Stimulated activated CD8-positive, alpha-beta memory T cell treated with anti-CD3 and anti-CD28 coated beads, Interleukin-4, amount 100 ng/mL, for 48 hours (primary cell): Measurements from ENCODE around the gene SPTLC2.
"Not testable (repeated sequence)": the region's sequence is repeated elsewhere in the genome, so short reads cannot be mapped to it uniquely, and the experiment has no call there.

Experiments used
- DNase-seq: peaks from one replicate; pipeline ENCODE4 v3.0.0-alpha.2; 2020

The SPTLC2 gene

DNA sequence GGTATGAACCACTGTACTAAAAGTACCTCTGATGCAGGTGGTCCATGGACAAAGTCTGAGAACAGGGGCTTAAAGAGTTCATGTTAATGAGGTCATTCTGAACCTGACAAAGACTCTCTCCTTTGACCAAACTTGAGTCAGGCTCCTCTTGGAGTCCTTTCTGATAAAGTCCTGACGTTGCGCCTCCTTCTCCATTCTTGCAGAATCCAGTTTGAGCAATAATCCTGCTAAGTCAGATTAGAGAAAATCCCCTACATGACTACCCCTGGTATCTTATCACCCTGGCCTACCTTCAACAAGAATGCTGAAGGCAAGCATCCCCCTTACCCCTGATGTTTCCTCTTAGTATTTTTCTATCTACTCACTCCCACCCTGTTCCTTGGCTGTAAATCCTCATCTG, 71.9 kb downstream of the SPTLC2 start:
- no peak for DNase-seq

- DNase-seq, result no peak
Observed at GRCh38 chr14:77543637-77544334, 72.7 kb downstream of the SPTLC2 start.

GRCh38 chr14:77543240-77543551, 73.2 kb downstream of the SPTLC2 start:
- DNase-seq, result no peak

- no peak for DNase-seq
Observed at GRCh38 chr14:77542421-77543239, 73.8 kb downstream of the SPTLC2 start.

GRCh38 chr14:77541905-77542304, 74.5 kb downstream of the SPTLC2 start:
- no peak for DNase-seq

GRCh38 chr14:77536951-77537350, 79.5 kb downstream of the SPTLC2 start:
- not testable (repeated sequence) for DNase-seq

GRCh38 chr14:77531071-77531470, 85.4 kb downstream of the SPTLC2 start:
- no peak for DNase-seq

GRCh38 chr14:77529963-77530362, 86.5 kb downstream of the SPTLC2 start:
- DNase-seq, result no peak

- no peak for DNase-seq
Observed at GRCh38 chr14:77529213-77529612, 87.2 kb downstream of the SPTLC2 start.

- not testable (repeated sequence) for DNase-seq
Observed at GRCh38 chr14:77528701-77529100, 87.7 kb downstream of the SPTLC2 start.

DNA sequence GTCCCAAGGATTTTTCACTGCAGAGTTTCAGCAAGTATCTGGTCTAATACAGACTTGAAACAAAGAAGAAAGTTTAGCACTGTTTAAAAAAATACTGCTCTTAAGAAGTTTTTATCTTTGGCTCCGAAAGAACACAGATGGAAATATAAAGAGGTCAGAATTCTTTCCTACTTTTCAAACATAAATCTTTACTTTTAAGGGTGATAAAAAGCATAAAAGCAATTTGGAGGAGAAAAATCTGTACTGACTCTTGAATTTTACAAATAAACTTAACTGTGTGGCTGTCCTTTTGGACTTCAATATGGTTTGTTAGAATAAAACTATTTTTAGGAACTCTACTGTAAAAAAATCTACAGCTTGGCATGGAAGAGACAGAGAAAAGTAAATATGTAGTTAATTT, 90.2 kb downstream of the SPTLC2 start:
- DNase-seq, result no peak

- no peak for DNase-seq
Observed at GRCh38 chr14:77524536-77524935, 91.9 kb downstream of the SPTLC2 start.

DNA sequence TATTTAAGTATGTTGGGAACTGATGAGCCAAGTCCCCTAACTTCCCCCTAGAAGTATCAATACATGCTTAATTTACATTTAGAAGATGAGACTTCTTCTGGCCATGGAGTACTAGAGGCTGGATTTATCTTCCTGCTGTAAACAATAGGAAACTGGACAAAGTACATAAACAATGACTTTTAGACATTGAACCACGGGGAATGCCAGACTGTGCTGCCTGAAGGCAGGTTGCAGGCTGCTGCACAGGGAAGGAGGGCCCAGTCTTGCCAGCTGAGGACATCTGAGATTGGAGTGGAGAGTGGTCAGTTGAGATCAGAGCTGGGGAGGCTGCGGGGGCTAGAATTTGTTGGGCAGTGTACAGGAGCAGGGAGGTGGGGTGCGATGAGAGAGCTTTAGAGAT, 93.3 kb downstream of the SPTLC2 start:
- no peak for DNase-seq

DNA sequence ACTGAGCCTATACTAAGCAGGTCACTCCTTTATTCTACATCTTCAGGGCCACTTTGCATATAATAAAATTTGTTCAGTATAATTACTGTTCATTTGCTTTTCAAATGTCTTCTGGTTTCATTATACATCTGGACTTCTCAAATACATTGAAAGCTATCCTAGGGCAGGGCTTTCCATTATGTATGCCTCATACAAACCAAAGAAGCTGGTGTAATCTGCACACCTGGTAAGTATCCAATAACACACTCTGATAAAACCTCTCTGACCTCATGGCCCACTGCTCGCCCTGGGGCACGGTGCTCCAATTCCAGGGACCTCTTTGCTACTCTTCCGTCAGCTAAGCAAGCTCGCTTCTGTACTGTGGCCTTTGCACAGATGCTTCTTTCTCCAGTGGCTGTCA, 95.9 kb downstream of the SPTLC2 start:
- no peak for DNase-seq

- DNase-seq, result no peak
Observed at GRCh38 chr14:77516126-77516525, 100.3 kb downstream of the SPTLC2 start.

GRCh38 chr14:77511486-77512162, 104.8 kb downstream of the SPTLC2 start:
- DNase-seq, result no peak

DNA sequence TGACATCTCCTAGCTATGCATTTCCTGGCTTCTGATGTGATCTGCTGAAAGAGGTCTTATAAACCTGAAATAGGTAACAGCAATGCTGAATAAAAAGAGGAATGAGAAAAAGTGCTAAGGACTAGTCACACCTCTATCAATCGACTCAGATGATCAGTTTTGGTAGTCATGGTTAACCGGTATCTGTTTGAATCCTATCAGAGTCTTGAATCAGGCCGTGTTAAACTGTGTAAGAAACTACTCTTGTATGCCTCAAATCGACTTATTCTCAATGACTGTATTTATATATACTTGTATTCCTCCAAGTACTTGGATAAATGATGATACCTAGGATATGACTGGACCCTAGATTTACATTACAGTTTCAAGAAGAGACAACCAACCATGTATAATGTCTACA, 107.1 kb downstream of the SPTLC2 start:
- no peak for DNase-seq

GRCh38 chr14:77508876-77509275, 107.6 kb downstream of the SPTLC2 start:
- DNase-seq, result no peak

DNA sequence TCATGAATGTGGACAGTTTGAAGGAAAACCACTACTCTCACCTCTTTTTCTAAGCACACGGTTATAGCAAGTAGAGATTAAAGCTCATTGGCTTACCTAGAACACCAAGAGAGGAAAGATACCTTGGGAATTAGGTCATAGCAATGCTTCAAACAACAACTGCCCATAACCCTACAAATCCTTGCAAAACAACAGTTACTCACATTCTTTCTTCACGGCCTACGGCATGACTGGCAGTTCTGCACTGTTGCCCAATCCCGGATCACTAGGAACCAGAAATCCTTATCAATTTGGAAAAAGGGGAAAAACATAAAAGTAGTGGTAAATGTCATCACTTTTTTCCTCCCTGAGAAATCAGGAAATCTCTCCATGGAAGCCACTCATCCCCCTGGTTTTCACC, 108.2 kb downstream of the SPTLC2 start:
- no peak for DNase-seq

DNA sequence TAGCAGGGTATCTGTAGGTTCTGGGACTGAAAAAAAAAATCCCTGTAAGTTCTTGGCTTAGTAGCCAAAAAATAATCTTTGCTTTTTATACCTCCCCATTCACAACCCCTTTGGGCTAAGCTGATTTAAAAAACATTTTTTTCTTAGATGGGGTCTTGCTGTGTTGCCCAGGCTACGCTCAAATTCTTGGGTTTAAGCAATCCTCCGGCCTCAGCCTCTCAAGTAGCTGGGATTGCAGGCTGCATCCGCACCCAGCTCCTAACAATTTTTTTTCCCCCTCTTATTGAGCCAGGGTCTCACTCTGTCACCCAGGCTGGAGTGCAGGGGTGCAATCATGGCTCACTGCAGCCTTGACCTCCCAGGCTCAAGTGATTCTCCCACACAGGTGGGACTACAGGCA, 108.7 kb downstream of the SPTLC2 start:
- no peak for DNase-seq

DNA sequence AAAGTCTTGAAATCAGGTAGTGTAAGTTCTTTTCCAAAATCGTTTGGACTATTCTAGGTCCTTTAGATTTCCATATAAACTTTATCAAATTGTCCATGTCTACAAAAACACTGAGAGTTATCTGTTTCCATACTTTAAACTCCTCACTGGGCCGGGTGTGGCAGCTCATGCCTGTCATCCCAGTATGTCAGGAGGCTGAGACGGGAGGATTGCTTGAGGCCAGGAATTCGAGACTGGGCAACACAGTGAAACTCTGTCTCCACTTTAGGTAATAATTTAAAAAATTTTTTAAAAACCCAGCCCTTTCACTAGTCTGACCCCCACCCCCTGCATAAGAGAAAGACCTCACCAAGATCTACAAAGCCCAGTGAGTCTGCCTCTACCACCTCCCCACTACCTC, 111.4 kb downstream of the SPTLC2 start:
- no peak for DNase-seq

- no peak for DNase-seq
Observed at GRCh38 chr14:77503138-77503537, 113.3 kb downstream of the SPTLC2 start.

DNA sequence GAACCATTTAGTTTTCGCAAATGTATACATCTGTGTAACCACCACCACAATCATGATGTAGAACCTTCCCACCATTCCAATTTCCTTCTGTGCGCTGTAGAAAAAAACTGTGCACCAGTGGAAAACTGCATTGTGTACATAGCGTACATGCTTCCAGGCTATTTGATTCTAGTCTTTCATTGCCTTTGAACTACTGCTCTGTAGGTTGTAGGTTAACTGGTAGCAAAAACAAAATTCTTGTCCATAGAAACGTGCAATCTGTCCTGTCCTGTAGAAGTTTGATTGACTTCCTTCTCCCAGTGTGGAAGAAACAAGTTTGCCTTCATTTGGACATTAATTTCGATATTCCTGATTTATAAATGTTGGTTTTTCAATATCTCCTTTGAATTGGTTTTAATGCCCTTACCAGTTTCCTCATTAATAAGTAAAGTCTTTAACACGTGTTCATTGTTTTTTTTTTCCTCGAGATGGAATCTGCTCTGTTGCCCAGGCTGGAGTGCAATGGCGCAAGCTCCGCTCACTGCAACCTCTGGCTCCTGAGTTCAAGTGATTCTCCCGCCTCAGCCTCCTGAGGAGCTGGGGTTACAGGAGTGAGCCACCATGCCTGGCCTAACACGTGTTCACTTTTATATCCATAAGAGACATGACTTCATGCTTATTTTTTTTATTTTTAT, 114.2 kb downstream of the SPTLC2 start:
- no peak for DNase-seq
